Neutrophil (primary cell): ENCODE data around the gene SRXN1.

ENCODE experiments used
- H3K27ac ChIP-seq: fragments of 200-600 bp; sonication (generic); 2 replicates; pipeline ENCODE4 v1.5.1; 2016; ENCODE audit warnings: mild to moderate bottlenecking, moderate library complexity
- H3K27me3 ChIP-seq: fragments of 200-600 bp; sonication (generic); 2 replicates; pipeline ENCODE4 v1.6.0; 2016; ENCODE audit warnings: mild to moderate bottlenecking
- H3K36me3 ChIP-seq: fragments of 200-600 bp; sonication (generic); 2 replicates; pipeline ENCODE4 v1.5.1; 2017
- H3K4me1 ChIP-seq, 2 experiments: fragments of 200-600 bp in 1 of 2; sonication (generic) in 1 of 2; 1 replicate in 1 of 2; 2 replicates in 1 of 2; pipeline versions ENCODE4 v1.5.1 to v1.6.1; 2013 to 2016; ENCODE audit warnings: low read depth in 1 of 2, low read length in 1 of 2, mild to moderate bottlenecking in 1 of 2, moderate library complexity in 1 of 2; ENCODE audit not compliant: control insufficient read depth in 1 of 2, insufficient read depth in 1 of 2
- H3K4me3 ChIP-seq, 2 experiments: fragments of 200-600 bp in 1 of 2; sonication (generic) in 1 of 2; 1 replicate in 1 of 2; 2 replicates in 1 of 2; pipeline ENCODE4 v1.5.1; 2013 to 2016; ENCODE audit warnings: low read depth in 1 of 2, low read length in 1 of 2, mild to moderate bottlenecking in 1 of 2, moderate library complexity in 1 of 2
- H3K9me3 ChIP-seq: fragments of 200-600 bp; sonication (generic); 2 replicates; pipeline ENCODE4 v1.5.1; 2016
- CTCF ChIP-seq: fragments of 200-600 bp; sonication (generic); IDR thresholded peaks from 2 replicates; pipeline ENCODE4 v1.5.1; 2016; ENCODE audit warnings: antibody characterized with exemption

Gene SRXN1

GRCh38 chr20:668638-669037, 15.6 kb upstream of the SRXN1 start:
- no peak overlapping the region for H3K4me3 ChIP-seq
- no peak overlapping the region for H3K27ac ChIP-seq
- TF ChIP-seq CTCF: no peak
- peaks cover 98% of the 10 kb centered on the region for H3K27me3 ChIP-seq
- no peaks in the 10 kb centered on the region for H3K9me3 ChIP-seq
- H3K4me1 ChIP-seq: peaks cover 4 to 10% of the 10 kb centered on the region in 2 experiments
- no peaks in the 10 kb centered on the region for H3K36me3 ChIP-seq

GRCh38 chr20:668050-668449, 15.1 kb upstream of the SRXN1 start:
- Histone ChIP-seq H3K4me3 (no peak overlapping the region), H3K27ac (no peak overlapping the region), H3K9me3 (no peaks in the 10 kb centered on the region), H3K36me3 (no peaks in the 10 kb centered on the region), H3K4me1 (peaks cover 6 to 16% of the 10 kb centered on the region in 2 experiments), H3K27me3 (peaks cover 98% of the 10 kb centered on the region)
- TF ChIP-seq CTCF: no peak

GRCh38 chr20:667351-668034, 14.5 kb upstream of the SRXN1 start:
- no peaks in the 10 kb centered on the region for H3K36me3 ChIP-seq
- H3K9me3 ChIP-seq: no peaks in the 10 kb centered on the region
- H3K27ac ChIP-seq: peak overlapping the region; percentile 13
- peaks cover 10 to 22% of the 10 kb centered on the region in 2 experiments for H3K4me1 ChIP-seq
- no peak overlapping the region for H3K4me3 ChIP-seq
- peaks cover 98% of the 10 kb centered on the region for H3K27me3 ChIP-seq
- TF ChIP-seq CTCF: peak; percentile 86

- no peak for TF ChIP-seq CTCF
- H3K27me3 ChIP-seq: peaks cover 98% of the 10 kb centered on the region
Observed at GRCh38 chr20:666877-667276, 13.9 kb upstream of the SRXN1 start.

DNA sequence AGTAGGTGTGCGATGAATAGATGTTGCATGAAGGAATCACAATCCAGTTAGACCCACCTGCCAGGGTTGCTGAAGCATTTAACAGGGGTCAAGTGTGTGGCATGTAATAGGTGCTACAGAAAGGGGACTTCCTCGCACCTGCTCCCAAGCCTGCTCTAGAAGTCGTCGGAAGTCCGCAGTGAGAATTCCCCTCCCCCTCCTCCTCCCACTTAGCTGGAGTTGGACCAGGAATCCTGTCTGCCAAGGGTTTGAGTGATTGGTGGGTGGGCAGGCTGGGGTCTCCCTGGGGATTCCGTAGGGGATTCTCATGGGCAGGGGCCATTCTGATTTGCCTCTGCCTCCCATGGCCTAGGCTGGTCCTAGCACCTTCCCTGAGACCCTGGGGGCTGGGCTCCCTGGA, 12.3 kb upstream of the SRXN1 start:
- Histone ChIP-seq H3K4me1 (peaks cover 31 to 41% of the 10 kb centered on the region in 2 experiments), H3K9me3 (no peaks in the 10 kb centered on the region), H3K36me3 (no peaks in the 10 kb centered on the region), H3K27me3 (peaks cover 90% of the 10 kb centered on the region), H3K27ac (no peak overlapping the region), H3K4me3 (no peak overlapping the region)
- TF ChIP-seq CTCF: no peak

More at GRCh38 chr20:666877-667276, 13.9 kb upstream of the SRXN1 start:
- Histone ChIP-seq H3K4me1 (peaks cover 15 to 28% of the 10 kb centered on the region in 2 experiments), H3K36me3 (no peaks in the 10 kb centered on the region), H3K9me3 (no peaks in the 10 kb centered on the region), H3K4me3 (no peak overlapping the region), H3K27ac (peak overlapping the region; percentile 13)
